ENCODE data around the gene TOB2. TPM values are rescaled to one million over a fixed set of nuclear protein-coding genes. Genes with fewer than 3 reads are reported as not detected.
"Not testable (repeated sequence)": the region's sequence is repeated elsewhere in the genome, so short reads cannot be mapped to it uniquely, and the experiment has no call there.

Gene TOB2
- total and polyA plus RNA-seq, 8 donors, result 38.9 to 62.6 (median 48.3) TPM

GRCh38 chr22:41442240-41442792 is 4.3 kb downstream of the TOB2 start:
- Histone ChIP-seq H3K9me3 (no peaks in the 10 kb centered on the region), H3K27me3 (no peaks in the 10 kb centered on the region), H3K4me1 (peaks cover 7 to 36% of the 10 kb centered on the region in 2 donors), H3K4me3 (no peak overlapping the region), H3K27ac (no peak overlapping the region), H3K36me3 (peaks cover 0 to 33% of the 10 kb centered on the region in 2 donors)
- intact Hi-C loops (cut with DNase I), result no loop called here
- no peak for DNase-seq
- no peak for TF ChIP-seq CTCF (IDR thresholded peaks at IDR 0.05)
- no peak for ATAC-seq

- Histone ChIP-seq H3K4me1 (peaks cover 7 to 36% of the 10 kb centered on the region in 2 donors), H3K36me3 (peaks cover 0 to 51% of the 10 kb centered on the region in 2 donors)
- DNase-seq; ATAC-seq; H3K27ac ChIP-seq; H3K27me3 ChIP-seq; H3K4me3 ChIP-seq; intact Hi-C loops (cut with DNase I); H3K9me3 ChIP-seq: not testable (repeated sequence)
Observed at GRCh38 chr22:41440511-41440910, 6.1 kb downstream of the TOB2 start.

DNA sequence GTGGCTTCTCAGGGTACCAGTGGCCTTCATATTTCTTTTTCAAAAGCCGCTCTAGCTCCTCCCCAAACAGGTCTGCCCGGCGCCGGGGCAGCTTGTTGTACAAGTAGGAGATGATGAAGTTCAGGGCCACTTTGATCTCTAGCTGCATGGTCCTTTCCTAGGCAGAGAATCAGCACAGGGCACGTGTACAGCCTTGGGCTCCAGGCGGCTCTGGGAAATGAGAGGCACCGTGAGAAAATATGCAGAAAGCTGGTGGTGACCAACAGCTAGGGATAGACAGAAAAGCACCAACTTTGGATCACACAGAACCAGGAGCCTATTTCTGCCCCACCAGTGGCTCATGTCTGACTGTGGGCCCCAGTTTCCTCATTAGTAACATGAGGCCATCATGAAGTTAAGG is 9.4 kb downstream of the TOB2 start:
- ATAC-seq (no peak), DNase-seq (no peak)
- no peak overlapping the region for H3K27ac ChIP-seq
- TF ChIP-seq CTCF (IDR thresholded peaks at IDR 0.05), result no peak
- H3K4me3 ChIP-seq, result no peak overlapping the region
- H3K27me3 ChIP-seq, result no peaks in the 10 kb centered on the region
- no peaks in the 10 kb centered on the region for H3K9me3 ChIP-seq
- H3K4me1 ChIP-seq, result peaks cover 0 to 30% of the 10 kb centered on the region in 2 donors
- intact Hi-C loops (cut with DNase I), result no loop called here
- H3K36me3 ChIP-seq, result peaks cover 0 to 72% of the 10 kb centered on the region in 2 donors

DNA sequence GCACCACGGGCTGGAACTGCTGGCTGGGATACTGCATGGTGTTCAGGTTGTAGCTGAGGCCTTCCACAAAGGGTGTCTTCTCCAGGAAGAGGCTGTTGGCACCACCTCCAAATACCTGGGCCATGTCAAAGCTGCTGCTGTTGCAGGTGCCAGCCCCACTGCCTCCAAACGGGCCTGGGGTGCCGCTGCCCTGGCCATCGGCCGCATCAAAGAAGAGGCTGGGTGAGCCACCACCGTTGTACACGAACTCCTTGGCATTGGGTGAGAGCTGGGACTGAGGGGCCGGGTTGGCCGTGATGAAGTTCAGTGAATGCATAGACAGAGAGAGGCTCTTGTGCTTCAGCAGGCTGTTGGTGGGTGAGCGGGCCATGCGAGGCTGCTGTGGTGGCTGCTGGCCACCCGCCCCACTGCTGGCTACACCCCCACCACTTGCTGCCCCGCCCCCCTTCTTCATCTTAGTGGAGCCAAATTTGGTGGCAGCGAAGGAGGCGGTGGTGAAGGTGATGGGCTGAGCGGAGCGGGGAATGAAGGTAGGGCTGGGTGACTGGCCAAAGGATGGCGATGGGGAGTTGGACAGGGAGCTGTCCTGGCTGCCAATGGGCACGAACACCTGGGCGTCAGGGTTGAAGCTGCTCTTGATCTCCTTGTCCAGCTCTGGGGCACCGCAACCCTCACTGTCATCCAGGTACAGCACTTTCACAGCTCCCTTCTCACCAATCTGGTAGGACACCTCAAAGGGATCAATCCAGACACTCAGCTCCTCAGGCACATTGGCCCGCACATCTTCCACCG is 10.1 kb downstream of the TOB2 start:
- Histone ChIP-seq H3K9me3 (no peaks in the 10 kb centered on the region), H3K36me3 (peaks cover 0 to 76% of the 10 kb centered on the region in 2 donors), H3K27ac (no peak overlapping the region), H3K4me3 (no peak overlapping the region), H3K27me3 (no peaks in the 10 kb centered on the region), H3K4me1 (peaks cover 0 to 23% of the 10 kb centered on the region in 2 donors)
- TF ChIP-seq CTCF (IDR thresholded peaks at IDR 0.05), result no peak
- intact Hi-C loops (cut with DNase I), result no loop called here
- DNase-seq, result no peak
- ATAC-seq, result no peak

DNA sequence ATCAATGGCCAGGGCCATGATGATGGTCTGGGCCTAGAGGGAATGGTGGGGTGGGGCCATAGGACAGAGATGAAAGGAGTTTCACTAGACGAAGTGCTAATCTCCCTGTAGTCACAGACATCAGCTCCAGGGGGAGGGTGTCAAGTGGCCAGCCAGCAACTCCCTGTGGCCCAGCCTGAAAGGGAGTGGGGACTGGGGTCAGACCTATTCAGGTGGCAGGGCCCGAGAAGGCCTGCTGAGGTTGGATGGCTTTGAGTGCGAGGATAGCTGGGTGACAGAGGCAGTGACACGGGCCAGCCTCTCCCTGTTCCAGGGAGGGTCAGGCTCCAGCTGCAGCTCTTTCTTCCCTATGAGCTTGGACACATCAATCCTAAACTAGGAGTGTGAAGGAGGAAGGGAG is 11.0 kb downstream of the TOB2 start:
- intact Hi-C loops (cut with DNase I), result no loop called here
- Histone ChIP-seq H3K36me3 (peaks cover 0 to 76% of the 10 kb centered on the region in 2 donors), H3K4me1 (peaks cover 0 to 22% of the 10 kb centered on the region in 2 donors), H3K27me3 (no peaks in the 10 kb centered on the region), H3K4me3 (no peak overlapping the region), H3K9me3 (no peaks in the 10 kb centered on the region), H3K27ac (no peak overlapping the region)
- ATAC-seq (no peak), DNase-seq (no peak)
- TF ChIP-seq CTCF (IDR thresholded peaks at IDR 0.05), result no peak

GRCh38 chr22:41434361-41435003 is 12.1 kb downstream of the TOB2 start:
- H3K36me3 ChIP-seq, result peaks cover 0 to 69% of the 10 kb centered on the region in 2 donors
- intact Hi-C loops (cut with DNase I); H3K9me3 ChIP-seq; ATAC-seq; H3K27me3 ChIP-seq; H3K4me3 ChIP-seq; H3K27ac ChIP-seq; DNase-seq: not testable (repeated sequence)
- peaks cover 0 to 18% of the 10 kb centered on the region in 2 donors for H3K4me1 ChIP-seq

- H3K4me3 ChIP-seq; intact Hi-C loops (cut with DNase I); H3K27ac ChIP-seq; ATAC-seq; DNase-seq; H3K9me3 ChIP-seq; H3K27me3 ChIP-seq: not testable (repeated sequence)
- peaks cover 0 to 10% of the 10 kb centered on the region in 2 donors for H3K4me1 ChIP-seq
- H3K36me3 ChIP-seq, result peaks cover 0 to 69% of the 10 kb centered on the region in 2 donors
Observed at GRCh38 chr22:41433480-41433879, 13.1 kb downstream of the TOB2 start.

All from left lung (tissue), 10 donors.